ENCODE results near the gene AMPH. TPM values are rescaled to one million over a fixed set of nuclear protein-coding genes. Genes with fewer than 3 reads are reported as not detected.
"Not testable (repeated sequence)": the region's sequence is repeated elsewhere in the genome, so short reads cannot be mapped to it uniquely, and the experiment has no call there.

The AMPH gene
- total and polyA plus RNA-seq, 7 experiments from 2014 or later, result 0.11 to 0.28 TPM; not detected in 5

DNA sequence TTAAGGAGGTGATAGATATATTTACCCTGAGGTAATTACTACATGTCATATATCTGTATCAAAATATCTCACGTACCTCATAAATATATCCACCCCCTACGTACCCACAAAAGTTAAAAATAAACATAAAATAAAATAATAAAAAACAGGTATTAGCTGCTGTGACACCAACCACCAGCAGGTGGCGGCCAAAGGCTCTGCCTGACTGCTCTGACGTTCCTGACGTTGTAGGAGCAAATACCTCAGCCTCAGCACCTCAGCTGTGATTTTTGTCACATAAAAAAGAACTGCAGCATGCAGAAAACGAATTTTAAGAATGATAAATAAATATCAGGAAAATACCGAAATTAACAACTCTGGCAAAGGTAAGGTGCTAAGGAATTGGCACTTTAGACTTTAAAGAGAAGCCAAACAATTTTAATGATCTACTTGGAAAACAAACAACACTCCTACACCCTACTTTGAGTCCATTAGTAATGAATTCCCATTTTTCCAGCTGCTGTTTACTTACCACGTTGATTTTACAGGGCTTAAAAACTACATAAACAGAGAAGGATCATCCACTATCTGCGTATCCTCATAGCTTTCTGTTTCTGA lies 232.3 kb downstream of the AMPH start:
- H3K36me3 Mint-ChIP-seq, result peaks cover 0 to 5% (median 0%) of the 10 kb centered on the region in 5 donors
- peak; percentile 80 for ATAC-seq
- H3K4me1 Mint-ChIP-seq, result peaks cover 0 to 11% (median 8%) of the 10 kb centered on the region in 7 donors
- DNase-seq, result peak in 8 of 9 donors; percentile 21 to 66 (median 44)
- CTCF ChIA-PET, result interaction anchor here (0.7 to 2.0 kb wide), 15 partner anchors 8 to 1012 kb away, joined by 3 to 21 read pairs (median 4); partner anchors contain the start of gene AMPH
- H3K9me3 ChIP-seq (ENCODE audit: control insufficient read depth in 2 of 3, low read length in 3 of 3), result no peaks in the 10 kb centered on the region
- no peak overlapping the region for H3K4me3 Mint-ChIP-seq
- H3K4me3 ChIP-seq (ENCODE audit: low read length), result no peak overlapping the region
- H3K27ac Mint-ChIP-seq, result no peak overlapping the region
- H3K27me3 ChIP-seq (ENCODE audit: control insufficient read depth in 2 of 2, insufficient read depth in 2 of 2, low read length in 2 of 2), result no peaks in the 10 kb centered on the region
- H3K27me3 Mint-ChIP-seq, result peaks cover 0 to 22% (median 8%) of the 10 kb centered on the region in 5 donors
- intact Hi-C loops (cut with micrococcal nuclease), result loop anchor here (1.0 to 10.0 kb wide), 9 partner anchors 140 to 1121 kb away; partner anchors contain the start of gene VPS41 (in 1 of the 2)
- H3K9me3 Mint-ChIP-seq, result peaks cover 0 to 7% (median 0%) of the 10 kb centered on the region in 11 donors
- H3K36me3 ChIP-seq (ENCODE audit: control insufficient read depth in 2 of 3, insufficient read depth in 3 of 3, low read length in 3 of 3), result no peaks in the 10 kb centered on the region
- POLR2A ChIA-PET, result no interaction called here
- no peak overlapping the region for H3K27ac ChIP-seq (ENCODE audit: low read depth, low read length)
- H3K4me1 ChIP-seq (ENCODE audit: control insufficient read depth in 2 of 2, insufficient read depth in 2 of 2, low read length in 2 of 2), result peaks cover 0 to 4% of the 10 kb centered on the region in 2 donors

DNA sequence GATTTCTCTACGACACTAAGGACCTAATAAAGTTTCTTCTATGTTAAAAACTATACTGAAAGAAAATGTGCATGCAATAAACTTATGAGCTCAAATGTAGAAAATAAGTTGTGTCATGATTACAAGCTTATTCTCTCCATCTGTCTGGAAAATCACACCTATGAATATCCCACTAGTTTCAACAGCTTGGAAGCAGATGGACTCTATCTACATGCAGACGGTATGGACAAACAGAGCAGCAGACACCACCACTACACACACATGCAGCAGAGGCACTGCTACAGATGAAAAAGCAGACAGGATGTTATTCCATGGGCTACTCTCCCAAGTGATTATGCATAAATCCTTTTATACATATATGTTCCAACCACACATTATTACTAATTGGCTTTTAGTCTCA lies 234.3 kb downstream of the AMPH start:
- Mint-ChIP-seq H3K27ac (no peak overlapping the region), H3K4me1 (peaks cover 0 to 11% (median 8%) of the 10 kb centered on the region in 7 donors), H3K27me3 (peaks cover 0 to 22% (median 6%) of the 10 kb centered on the region in 5 donors), H3K4me3 (no peak overlapping the region), H3K36me3 (peaks cover 0 to 5% (median 0%) of the 10 kb centered on the region in 5 donors), H3K9me3 (peaks cover 0 to 4% (median 0%) of the 10 kb centered on the region in 11 donors)
- DNase-seq (no peak), ATAC-seq (no peak)
- H3K27ac ChIP-seq (ENCODE audit: low read depth, low read length), result no peak overlapping the region
- intact Hi-C loops (cut with micrococcal nuclease), result loop anchor here (5.0 to 10.0 kb wide), 2 partner anchors 508 to 1070 kb away; partner anchors contain the start of gene VPS41 (in 1 of the 2)
- no peaks in the 10 kb centered on the region for H3K9me3 ChIP-seq (ENCODE audit: control insufficient read depth in 2 of 3, low read length in 3 of 3)
- ChIA-PET POLR2A (no interaction called here), CTCF (interaction anchor here (0.7 to 1.4 kb wide), 3 partner anchors 12 to 235 kb away, joined by 3 to 5 read pairs (median 4); no protein-coding TSS in a partner anchor)
- H3K27me3 ChIP-seq (ENCODE audit: control insufficient read depth in 2 of 2, insufficient read depth in 2 of 2, low read length in 2 of 2), result no peaks in the 10 kb centered on the region
- H3K4me1 ChIP-seq (ENCODE audit: control insufficient read depth in 2 of 2, insufficient read depth in 2 of 2, low read length in 2 of 2), result peaks cover 0 to 4% of the 10 kb centered on the region in 2 donors
- no peak overlapping the region for H3K4me3 ChIP-seq (ENCODE audit: low read length)
- no peaks in the 10 kb centered on the region for H3K36me3 ChIP-seq (ENCODE audit: control insufficient read depth in 2 of 3, insufficient read depth in 3 of 3, low read length in 3 of 3)

DNA sequence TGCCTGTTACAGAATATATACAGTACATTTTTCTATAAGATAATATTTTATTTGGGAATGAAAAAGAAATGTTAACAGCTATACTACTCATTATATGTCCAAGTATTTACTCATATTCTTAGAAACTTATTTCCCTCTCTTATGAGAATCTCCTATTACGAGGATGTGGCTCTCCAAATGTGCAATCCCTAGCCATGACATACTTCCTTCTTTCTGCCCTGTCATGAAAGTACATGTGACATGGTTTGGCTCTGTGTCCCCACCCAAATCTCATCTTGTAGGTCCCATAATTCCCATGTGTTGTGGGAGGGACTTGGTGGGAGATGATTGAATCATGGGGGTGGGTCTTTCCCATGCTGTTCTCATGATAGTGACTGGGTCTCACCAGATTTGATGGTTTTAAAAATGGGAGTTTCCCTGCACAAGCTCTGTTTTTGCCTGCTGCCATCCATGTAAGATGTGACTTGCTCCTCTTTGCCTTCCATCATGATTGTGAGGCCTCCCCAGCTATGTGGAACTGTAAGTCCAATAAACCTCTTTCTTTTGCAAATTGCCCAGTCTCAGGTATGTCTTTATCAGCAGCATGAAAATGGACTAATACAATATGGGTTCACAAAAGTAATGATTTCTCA lies 235.1 kb downstream of the AMPH start:
- H3K4me3 Mint-ChIP-seq; H3K27ac Mint-ChIP-seq; H3K4me1 ChIP-seq (ENCODE audit: control insufficient read depth in 2 of 2, insufficient read depth in 2 of 2, low read length in 2 of 2); H3K4me3 ChIP-seq (ENCODE audit: low read length); DNase-seq; POLR2A ChIA-PET; H3K27me3 ChIP-seq (ENCODE audit: control insufficient read depth in 2 of 2, insufficient read depth in 2 of 2, low read length in 2 of 2); H3K9me3 ChIP-seq (ENCODE audit: control insufficient read depth in 2 of 3, low read length in 3 of 3); H3K36me3 ChIP-seq (ENCODE audit: control insufficient read depth in 2 of 3, insufficient read depth in 3 of 3, low read length in 3 of 3); H3K9me3 Mint-ChIP-seq; H3K27ac ChIP-seq (ENCODE audit: low read depth, low read length); H3K36me3 Mint-ChIP-seq; ATAC-seq: not testable (repeated sequence)
- Mint-ChIP-seq H3K4me1 (peaks cover 0 to 11% (median 8%) of the 10 kb centered on the region in 7 donors), H3K27me3 (peaks cover 0 to 18% (median 5%) of the 10 kb centered on the region in 5 donors)
- CTCF ChIA-PET, result interaction anchor here (1.0 to 1.4 kb wide), 3 partner anchors 13 to 236 kb away, joined by 3 to 5 read pairs (median 4); no protein-coding TSS in a partner anchor
- intact Hi-C loops (cut with micrococcal nuclease), result loop anchor here (5.0 to 10.0 kb wide), 2 partner anchors 509 to 1071 kb away; partner anchors contain the start of gene VPS41 (in 1 of the 2)

DNA sequence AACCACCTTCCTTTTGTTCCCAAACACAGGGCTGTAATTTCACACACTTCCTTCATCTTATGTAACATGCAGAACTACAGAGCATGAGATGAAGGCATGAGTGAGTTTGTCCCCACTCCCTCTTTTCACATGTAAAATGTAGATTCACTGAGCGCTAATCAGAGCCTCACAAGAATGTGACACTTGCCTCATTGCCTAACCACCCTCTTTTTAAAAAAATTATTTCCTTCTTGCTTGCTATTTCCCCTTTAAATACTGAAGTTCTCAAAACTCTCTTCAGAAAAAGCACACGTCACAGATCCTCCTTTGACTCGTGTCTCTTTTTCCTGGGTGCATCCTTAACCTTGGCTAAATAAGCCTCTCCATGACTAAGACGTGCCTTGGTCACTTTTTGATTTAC lies 236.5 kb downstream of the AMPH start:
- peak overlapping the region in 1 of 9 donors; percentile 5 for H3K27ac Mint-ChIP-seq
- no peak overlapping the region for H3K4me3 Mint-ChIP-seq
- ATAC-seq (peak; percentile 64), DNase-seq (no peak)
- H3K27ac ChIP-seq (ENCODE audit: low read depth, low read length), result no peak overlapping the region
- no peaks in the 10 kb centered on the region for H3K36me3 ChIP-seq (ENCODE audit: control insufficient read depth in 2 of 3, insufficient read depth in 3 of 3, low read length in 3 of 3)
- H3K36me3 Mint-ChIP-seq, result peaks cover 0 to 5% (median 0%) of the 10 kb centered on the region in 5 donors
- no peaks in the 10 kb centered on the region for H3K27me3 ChIP-seq (ENCODE audit: control insufficient read depth in 2 of 2, insufficient read depth in 2 of 2, low read length in 2 of 2)
- ChIA-PET POLR2A (no interaction called here), CTCF (no interaction called here)
- intact Hi-C loops (cut with micrococcal nuclease), result loop anchor here (5.0 to 10.0 kb wide), 2 partner anchors 510 to 1073 kb away; partner anchors contain the start of gene VPS41 (in 1 of the 2)
- H3K9me3 ChIP-seq (ENCODE audit: control insufficient read depth in 2 of 3, low read length in 3 of 3), result no peaks in the 10 kb centered on the region
- H3K4me3 ChIP-seq (ENCODE audit: low read length), result no peak overlapping the region
- H3K4me1 Mint-ChIP-seq, result peaks cover 0 to 11% (median 8%) of the 10 kb centered on the region in 7 donors
- peaks cover 0 to 4% (median 0%) of the 10 kb centered on the region in 11 donors for H3K9me3 Mint-ChIP-seq
- H3K4me1 ChIP-seq (ENCODE audit: control insufficient read depth in 2 of 2, insufficient read depth in 2 of 2, low read length in 2 of 2), result peaks cover 0 to 4% of the 10 kb centered on the region in 2 donors
- peaks cover 0 to 16% (median 5%) of the 10 kb centered on the region in 5 donors for H3K27me3 Mint-ChIP-seq

GRCh38 chr7:38393874-38394273 lies 237.3 kb downstream of the AMPH start:
- Mint-ChIP-seq H3K27me3 (peaks cover 0 to 13% (median 0%) of the 10 kb centered on the region in 5 donors), H3K27ac (no peak overlapping the region), H3K9me3 (peaks cover 0 to 4% (median 0%) of the 10 kb centered on the region in 11 donors)

GRCh38 chr7:38391751-38392150 lies 239.4 kb downstream of the AMPH start:
- Mint-ChIP-seq H3K27me3 (peaks cover 0 to 4% (median 0%) of the 10 kb centered on the region in 5 donors), H3K4me1 (peaks cover 0 to 6% (median 0%) of the 10 kb centered on the region in 7 donors), H3K4me3 (no peak overlapping the region), H3K9me3 (peaks cover 0 to 4% (median 0%) of the 10 kb centered on the region in 11 donors), H3K36me3 (peaks cover 0 to 5% (median 0%) of the 10 kb centered on the region in 5 donors), H3K27ac (no peak overlapping the region)
- ATAC-seq (no peak), DNase-seq (no peak)
- ChIA-PET CTCF (interaction anchor here (0.8 kb wide), 1 partner anchor 477 kb away, joined by 3 read pairs; no protein-coding TSS in a partner anchor), POLR2A (no interaction called here)
- Histone ChIP-seq H3K36me3 (ENCODE audit: control insufficient read depth in 2 of 3, insufficient read depth in 3 of 3, low read length in 3 of 3) (no peaks in the 10 kb centered on the region), H3K9me3 (ENCODE audit: control insufficient read depth in 2 of 3, low read length in 3 of 3) (no peaks in the 10 kb centered on the region), H3K27me3 (ENCODE audit: control insufficient read depth in 2 of 2, insufficient read depth in 2 of 2, low read length in 2 of 2) (no peaks in the 10 kb centered on the region), H3K27ac (ENCODE audit: low read depth, low read length) (no peak overlapping the region), H3K4me1 (ENCODE audit: control insufficient read depth in 2 of 2, insufficient read depth in 2 of 2, low read length in 2 of 2) (no peaks in the 10 kb centered on the region), H3K4me3 (ENCODE audit: low read length) (no peak overlapping the region)
- intact Hi-C loops (cut with micrococcal nuclease), result loop anchor here in 1 of 2 donors (10.0 kb wide), 1 partner anchor 513 kb away; the partner anchor contains the start of gene VPS41

More at GRCh38 chr7:38393874-38394273, 237.3 kb downstream of the AMPH start:
- intact Hi-C loops (cut with micrococcal nuclease), result loop anchor here in 1 of 2 donors (10.0 kb wide), 1 partner anchor 511 kb away; the partner anchor contains the start of gene VPS41
- Mint-ChIP-seq H3K36me3 (peaks cover 0 to 5% (median 0%) of the 10 kb centered on the region in 5 donors), H3K4me1 (peaks cover 0 to 11% (median 8%) of the 10 kb centered on the region in 7 donors), H3K4me3 (no peak overlapping the region)
- H3K4me1 ChIP-seq (ENCODE audit: control insufficient read depth in 2 of 2, insufficient read depth in 2 of 2, low read length in 2 of 2), result peaks cover 0 to 2% of the 10 kb centered on the region in 2 donors
- H3K36me3 ChIP-seq (ENCODE audit: control insufficient read depth in 2 of 3, insufficient read depth in 3 of 3, low read length in 3 of 3), result no peaks in the 10 kb centered on the region
- no peak for ATAC-seq
- no peak for DNase-seq
- POLR2A ChIA-PET, result no interaction called here
- H3K9me3 ChIP-seq (ENCODE audit: control insufficient read depth in 2 of 3, low read length in 3 of 3), result no peaks in the 10 kb centered on the region
- H3K27me3 ChIP-seq (ENCODE audit: control insufficient read depth in 2 of 2, insufficient read depth in 2 of 2, low read length in 2 of 2), result no peaks in the 10 kb centered on the region
- CTCF ChIA-PET, result interaction anchor here (1.0 kb wide), 1 partner anchor 10 kb away, joined by 4 read pairs; no protein-coding TSS in a partner anchor
- H3K27ac ChIP-seq (ENCODE audit: low read depth, low read length), result no peak overlapping the region
- no peak overlapping the region for H3K4me3 ChIP-seq (ENCODE audit: low read length)
